Loucy (cell line): ENCODE measurements around the gene KTI12.
"Not testable (repeated sequence)": the region's sequence is repeated elsewhere in the genome, so short reads cannot be mapped to it uniquely, and the experiment has no call there.

Experiments used
- H2AFZ ChIP-seq: fragments of 200-600 bp; sonication (generic); 2 replicates; pipeline ENCODE4 v1.6.0; 2016; ENCODE audit warnings: antibody characterized with exemption, mild to moderate bottlenecking, low read length, moderate library complexity
- H3F3A ChIP-seq: fragments of 200-600 bp; 2 replicates; pipeline ENCODE4 v1.6.0; 2016; ENCODE audit warnings: antibody characterized with exemption, low read depth, mild to moderate bottlenecking
- H3K27me3 ChIP-seq: fragments of 200-600 bp; sonication (generic); 2 replicates; pipeline ENCODE4 v1.6.1; 2014; ENCODE audit warnings: low read length, mild to moderate bottlenecking; ENCODE audit not compliant: insufficient read depth, poor library complexity, severe bottlenecking
- H3K36me3 ChIP-seq: fragments of 200-600 bp; sonication (generic); 2 replicates; pipeline ENCODE4 v1.6.1; 2016; ENCODE audit warnings: low read length; ENCODE audit not compliant: insufficient read depth
- H3K4me1 ChIP-seq: fragments of 200-600 bp; sonication (generic); 2 replicates; pipeline ENCODE4 v1.5.1; 2014; ENCODE audit warnings: low read length, mild to moderate bottlenecking; ENCODE audit not compliant: insufficient read depth, poor library complexity, severe bottlenecking
- H3K4me2 ChIP-seq: fragments of 200-600 bp; sonication (generic); 2 replicates; pipeline ENCODE4 v1.6.0; 2014; ENCODE audit warnings: antibody characterized with exemption, low read length, low read depth, mild to moderate bottlenecking; ENCODE audit not compliant: poor library complexity, severe bottlenecking
- H3K4me3 ChIP-seq: fragments of 200-600 bp; sonication (generic); 2 replicates; pipeline ENCODE4 v1.5.1; 2014; ENCODE audit warnings: low read length, mild to moderate bottlenecking, mixed read lengths; ENCODE audit not compliant: poor library complexity, severe bottlenecking
- H3K79me2 ChIP-seq: fragments of 200-600 bp; sonication (generic); 2 replicates; pipeline ENCODE4 v1.6.1; 2014; ENCODE audit warnings: low read length; ENCODE audit not compliant: insufficient read depth
- H3K9ac ChIP-seq: fragments of 200-600 bp; sonication (generic); 2 replicates; pipeline ENCODE4 v1.6.0; 2014; ENCODE audit warnings: mild to moderate bottlenecking, low read depth, low read length, moderate library complexity; ENCODE audit not compliant: poor library complexity, severe bottlenecking
- H3K9me2 ChIP-seq: fragments of 200-600 bp; sonication (generic); replicated peaks from 2 replicates; pipeline ENCODE4 v1.6.1; 2016; ENCODE audit warnings: low read depth, low read length, mixed read lengths
- H3K9me3 ChIP-seq: fragments of 200-600 bp; sonication (generic); 2 replicates; pipeline ENCODE4 v1.6.1; 2014; ENCODE audit warnings: mild to moderate bottlenecking, antibody characterized with exemption, low read length, low read depth; ENCODE audit not compliant: insufficient read depth
- H4K20me1 ChIP-seq: fragments of 200-600 bp; sonication (generic); 2 replicates; pipeline ENCODE4 v1.6.0; 2014; ENCODE audit warnings: antibody characterized with exemption, low read length, mild to moderate bottlenecking; ENCODE audit not compliant: insufficient read depth, poor library complexity, severe bottlenecking
- CTCF ChIP-seq: fragments of 200-600 bp; sonication (generic); conservative IDR thresholded peaks from 2 replicates; pipeline ENCODE4 v1.5.1; 2014; ENCODE audit warnings: mild to moderate bottlenecking, antibody characterized with exemption, low read length
- EZH2phosphoT487 ChIP-seq: fragments of 200-600 bp; IDR thresholded peaks from 2 replicates; pipeline ENCODE4 v1.6.1; 2018; ENCODE audit warnings: antibody characterized with exemption, mild to moderate bottlenecking, moderate library complexity, borderline replicate concordance

Gene KTI12

GRCh38 chr1:52032124-52032784 is 1.4 kb downstream of the KTI12 start:
- H3K27me3 ChIP-seq = no peaks in the 10 kb centered on the region
- peaks cover 12% of the 10 kb centered on the region; the same call in 1 of the 2 replicates for H3K36me3 ChIP-seq
- peak overlapping the region; percentile 88 for H3K4me3 ChIP-seq
- no peaks in the 10 kb centered on the region; the same call in 1 of the 2 replicates for H3F3A ChIP-seq
- H2AFZ ChIP-seq = no peak overlapping the region
- H3K4me1 ChIP-seq = peaks cover 38% of the 10 kb centered on the region
- no peaks in the 10 kb centered on the region for H3K9me2 ChIP-seq
- peak overlapping the region; percentile 87 for H3K9ac ChIP-seq
- no peaks in the 10 kb centered on the region for H3K9me3 ChIP-seq
- peak overlapping the region; percentile 94 for H3K4me2 ChIP-seq
- no peak for TF ChIP-seq CTCF
- TF ChIP-seq EZH2phosphoT487 = no peak
- H4K20me1 ChIP-seq = peaks cover 26% of the 10 kb centered on the region
- peaks cover 33% of the 10 kb centered on the region for H3K79me2 ChIP-seq

GRCh38 chr1:52028839-52029238 is 4.8 kb downstream of the KTI12 start:
- not testable (repeated sequence) for H3K9me2 ChIP-seq, H3K9me3 ChIP-seq, H3K9ac ChIP-seq, H3K27me3 ChIP-seq, H2AFZ ChIP-seq, H3K4me2 ChIP-seq, H3F3A ChIP-seq, H3K4me3 ChIP-seq
- peaks cover 19% of the 10 kb centered on the region; the same call in 1 of the 2 replicates for H3K36me3 ChIP-seq
- peaks cover 33% of the 10 kb centered on the region for H3K79me2 ChIP-seq
- peaks cover 35% of the 10 kb centered on the region for H3K4me1 ChIP-seq
- H4K20me1 ChIP-seq = peaks cover 26% of the 10 kb centered on the region

GRCh38 chr1:52028328-52028727 is 5.3 kb downstream of the KTI12 start:
- no peaks in the 10 kb centered on the region for H3K9me2 ChIP-seq
- H3K79me2 ChIP-seq = peaks cover 32% of the 10 kb centered on the region
- peaks cover 24% of the 10 kb centered on the region; the same call in 1 of the 2 replicates for H3K36me3 ChIP-seq
- no peaks in the 10 kb centered on the region for H3K9me3 ChIP-seq
- no peak for TF ChIP-seq EZH2phosphoT487
- no peak for TF ChIP-seq CTCF
- peaks cover 26% of the 10 kb centered on the region for H4K20me1 ChIP-seq
- no peak overlapping the region for H3K9ac ChIP-seq
- peaks cover 34% of the 10 kb centered on the region for H3K4me1 ChIP-seq
- no peak overlapping the region for H3K4me2 ChIP-seq
- no peaks in the 10 kb centered on the region for H3K27me3 ChIP-seq
- H3K4me3 ChIP-seq = no peak overlapping the region
- no peaks in the 10 kb centered on the region for H3F3A ChIP-seq
- no peak overlapping the region for H2AFZ ChIP-seq

- TF ChIP-seq CTCF (no peak), EZH2phosphoT487 (no peak)
- H3K27me3 ChIP-seq = no peaks in the 10 kb centered on the region
- no peaks in the 10 kb centered on the region for H3K9me2 ChIP-seq
- no peaks in the 10 kb centered on the region for H3F3A ChIP-seq
- H3K4me3 ChIP-seq = no peak overlapping the region
- no peak overlapping the region for H3K4me2 ChIP-seq
- peaks cover 18% of the 10 kb centered on the region for H3K4me1 ChIP-seq
- peaks cover 11% of the 10 kb centered on the region for H3K79me2 ChIP-seq
- H4K20me1 ChIP-seq = peaks cover 10% of the 10 kb centered on the region
- no peaks in the 10 kb centered on the region for H3K9me3 ChIP-seq
- H3K36me3 ChIP-seq = peaks cover 42% of the 10 kb centered on the region; the same call in 1 of the 2 replicates
- H2AFZ ChIP-seq = no peak overlapping the region
- no peak overlapping the region for H3K9ac ChIP-seq
Observed at GRCh38 chr1:52026278-52026677, 7.3 kb downstream of the KTI12 start.
